ENCODE data around the gene FKBP14.

- TF ChIP-seq POLR2A (IDR thresholded peaks at IDR 0.05) (no peak), CTCF (IDR thresholded peaks at IDR 0.05 in 4 of 5, conservative IDR thresholded peaks at IDR 0.05 in 1 of 5) (no peak)
Measured at GRCh38 chr7:29991937-29992336, 34.6 kb downstream of the FKBP14 start.
